Lower lobe of right lung (tissue), 2 donors: Measurements from ENCODE around the gene MTIF2. TPM values are rescaled to one million over a fixed set of nuclear protein-coding genes. Genes with fewer than 3 reads are reported as not detected.
"Not testable (repeated sequence)": the region's sequence is repeated elsewhere in the genome, so short reads cannot be mapped to it uniquely, and the experiment has no call there.

Source experiments
- ATAC-seq, 2 donors: fragments of 200-7000 bp; cut with Tn5 transposase; one replicate each; pipeline ENCODE4 v1.9.1; 2020 to 2022; ENCODE audit warnings: mild to moderate bottlenecking in 2 of 2, moderate library complexity in 2 of 2
- DNase-seq: peaks from one replicate; pipeline ENCODE4 v3.0.0-alpha.2; 2020
- H3K27ac ChIP-seq: fragments of 200-600 bp; one replicate; pipeline ENCODE4 v1.8.0; 2022
- H3K27me3 ChIP-seq: fragments of 200-600 bp; one replicate; pipeline ENCODE4 v1.8.0; 2022; ENCODE audit warnings: low read depth
- H3K36me3 ChIP-seq: fragments of 200-600 bp; one replicate; pipeline ENCODE4 v1.8.0; 2022; ENCODE audit warnings: mild to moderate bottlenecking
- H3K4me1 ChIP-seq: fragments of 200-600 bp; one replicate; pipeline ENCODE4 v1.8.0; 2022
- H3K4me3 ChIP-seq: fragments of 200-600 bp; one replicate; pipeline ENCODE4 v1.8.0; 2022; ENCODE audit warnings: mild to moderate bottlenecking
- H3K9me3 ChIP-seq: fragments of 200-600 bp; one replicate; pipeline ENCODE4 v1.8.0; 2022
- CTCF ChIP-seq: fragments of 200-600 bp; IDR thresholded peaks from one replicate; pipeline ENCODE4 v1.8.0; 2022; ENCODE audit warnings: antibody characterized with exemption, mild to moderate bottlenecking
- intact Hi-C: fragments of 100-400 bp; cut with DNase I; formaldehyde crosslinking; loops from one replicate; pipeline ENCODE4 v1.11.0; 2022
- total RNA-seq: library from RNA; stranded (reverse); fragmentation: NEBNext Ultra II Directional; extraction: Animal tissue kit (Norgen Biotek cat#: 25700); gene quantifications from one replicate; pipeline ENCODE4 v1.2.1, GENCODE V29; 2021
- donor health status: DM: no; HTN: yes; CAD: no; lungs with severe emphysema.

MTIF2 gene
- total RNA-seq, 1 donor from 2014 or later, result 25.9 TPM

DNA sequence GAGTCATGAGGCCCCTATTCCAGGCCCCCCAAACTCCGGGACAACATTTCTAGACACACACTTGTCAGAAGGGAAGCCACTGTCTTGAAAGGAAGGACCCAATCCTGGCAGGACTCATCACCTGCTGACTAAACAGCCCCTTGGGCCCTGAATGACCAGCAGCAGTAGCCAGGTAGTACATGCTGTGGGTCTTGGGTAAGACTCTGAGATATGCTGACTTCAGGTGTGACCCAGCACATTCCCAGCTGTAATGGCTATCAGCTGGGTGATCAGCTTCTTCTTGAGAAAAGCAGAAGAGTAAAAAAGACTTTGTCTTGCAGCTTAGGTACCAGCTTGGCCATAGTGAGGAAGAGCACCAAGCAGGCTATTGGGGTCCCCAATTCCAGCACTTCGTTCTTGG lies 72.5 kb downstream of the MTIF2 start:
- no peak for TF ChIP-seq CTCF
- ATAC-seq, result no peak

GRCh38 chr2:55191888-55192287 lies 77.1 kb downstream of the MTIF2 start:
- H3K27ac ChIP-seq, H3K4me3 ChIP-seq, ATAC-seq, H3K27me3 ChIP-seq, intact Hi-C loops, H3K36me3 ChIP-seq, DNase-seq, H3K4me1 ChIP-seq, H3K9me3 ChIP-seq: not testable (repeated sequence)

More for the DNA sequence above, 72.5 kb downstream of the MTIF2 start:
- H3K9me3 ChIP-seq, result no peaks in the 10 kb centered on the region
- no peak for DNase-seq
- intact Hi-C loops, result no loop called here
- no peaks in the 10 kb centered on the region for H3K4me1 ChIP-seq
- no peak overlapping the region for H3K27ac ChIP-seq
- H3K4me3 ChIP-seq, result no peak overlapping the region
- H3K27me3 ChIP-seq, result no peaks in the 10 kb centered on the region
- H3K36me3 ChIP-seq, result peaks cover 3% of the 10 kb centered on the region

- ATAC-seq, H3K4me3 ChIP-seq, intact Hi-C loops, H3K9me3 ChIP-seq, H3K27me3 ChIP-seq, H3K4me1 ChIP-seq, DNase-seq, H3K36me3 ChIP-seq, H3K27ac ChIP-seq: not testable (repeated sequence)
These were observed 82.2 kb downstream of the MTIF2 start for GRCh38 chr2:55186837-55187236.

Other genes with a start within 250 kb of the MTIF2 start
- 317 TPM for gene RTN4, start 218.8 kb downstream of the MTIF2 start, total RNA-seq
- 15.2 TPM for gene CLHC1, start 36.9 kb downstream of the MTIF2 start, total RNA-seq
- gene RPS27A, start 36.5 kb downstream of the MTIF2 start, total RNA-seq, result 736 TPM
- 119 TPM for gene CCDC88A, start 150.6 kb upstream of the MTIF2 start, total RNA-seq